ENCODE data around the gene NMT1.
"Not testable (repeated sequence)": the region's sequence is repeated elsewhere in the genome, so short reads cannot be mapped to it uniquely, and the experiment has no call there.

Gene NMT1

DNA sequence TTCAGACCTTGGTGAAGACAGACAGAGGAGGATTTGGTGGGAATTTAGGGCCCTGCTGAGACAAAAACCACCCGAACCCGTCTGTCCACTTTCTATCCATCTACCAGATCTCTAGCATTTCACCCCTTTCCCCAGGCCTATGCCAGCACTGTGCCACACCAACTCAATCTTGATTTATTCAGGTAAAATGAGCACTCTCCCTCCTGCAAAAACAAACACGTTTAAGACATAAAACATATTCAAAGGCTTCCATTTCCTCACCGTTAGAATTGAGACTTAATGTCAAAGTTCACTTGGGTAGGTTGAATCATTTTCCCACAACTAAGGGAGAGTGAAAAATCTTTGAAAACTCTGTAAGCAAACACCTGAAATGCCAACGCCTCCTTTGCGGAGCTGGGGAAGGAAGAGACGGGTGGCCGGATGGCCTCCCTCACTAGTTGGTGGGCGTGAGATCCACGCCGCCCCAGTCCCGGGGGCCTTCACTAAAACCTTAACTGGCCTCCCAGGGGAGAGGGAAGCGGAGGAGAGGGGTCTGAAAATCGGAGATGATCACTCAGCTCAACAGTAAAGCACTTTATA is 10.5 kb upstream of the NMT1 start:
- Histone ChIP-seq H3K9ac (ENCODE audit: insufficient read length, low read depth) (peak overlapping the region; percentile 85), H3K9me3 (ENCODE audit: insufficient read depth, low read length) (no peaks in the 10 kb centered on the region), H3K4me3 (ENCODE audit: insufficient read length, low read depth) (peak overlapping the region; percentile 63), H3K4me1 (ENCODE audit: insufficient read depth, insufficient read length) (no peaks in the 10 kb centered on the region), H3K36me3 (ENCODE audit: insufficient read depth, insufficient read length, low read length) (peaks cover 8% of the 10 kb centered on the region), H3K27me3 (ENCODE audit: insufficient read depth, insufficient read length) (no peaks in the 10 kb centered on the region)
- TF ChIP-seq YY1 (IDR thresholded peaks at IDR 0.05; ENCODE audit: insufficient read depth, insufficient read length) (no peak), ZNF274 (IDR thresholded peaks at IDR 0.05; ENCODE audit: low read depth, low read length) (no peak), SUZ12 (IDR thresholded peaks at IDR 0.05; ENCODE audit: extremely low read depth, insufficient read depth, insufficient read length) (no peak)
- no peak for DNase-seq (ENCODE audit: low read depth, low spot score)

DNA sequence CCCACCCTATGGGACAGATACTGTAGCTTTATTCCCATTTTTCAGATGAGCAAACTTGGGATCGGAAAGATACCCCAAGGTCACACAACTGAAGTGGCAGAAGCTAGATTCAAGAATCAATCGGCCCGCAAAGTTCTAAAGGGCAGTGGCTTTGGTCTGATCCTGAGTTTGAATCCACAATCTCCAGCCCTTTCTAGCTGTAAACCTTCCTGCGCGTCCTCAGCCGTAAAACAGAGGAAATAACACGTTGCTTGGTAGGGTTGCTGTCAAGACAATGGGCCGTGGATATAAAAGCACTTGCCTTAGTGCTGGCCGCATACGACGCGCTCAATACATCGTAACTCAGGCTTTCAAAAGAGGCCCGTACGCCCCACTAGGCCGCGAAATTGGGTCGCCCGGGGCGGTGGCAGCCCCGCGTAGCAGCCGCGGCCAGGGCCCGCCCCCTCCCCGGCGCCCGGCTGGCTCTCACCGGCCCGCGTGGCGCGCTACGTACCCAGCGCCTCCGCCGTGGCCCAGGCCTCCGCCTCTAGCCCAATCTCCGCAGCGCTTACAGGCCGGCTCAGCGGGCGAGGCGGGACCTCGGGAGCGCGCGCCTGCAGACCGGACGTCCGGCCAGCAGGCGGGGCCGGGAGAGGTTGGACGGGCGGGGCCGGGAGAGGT is 9.9 kb upstream of the NMT1 start, which contains the start of gene DCAKD:
TSS of gene DCAKD (minus strand) at position 573 of the 660 bp plus-strand sequence. CDS start 16,747 bp downstream, outside the sequence.
- Histone ChIP-seq H3K27me3 (ENCODE audit: insufficient read depth, insufficient read length) (no peaks in the 10 kb centered on the region), H3K9ac (ENCODE audit: insufficient read length, low read depth) (peak within 1 kb of the TSS; percentile 85), H3K4me1 (ENCODE audit: insufficient read depth, insufficient read length) (no peaks in the 10 kb centered on the region), H3K4me3 (ENCODE audit: insufficient read length, low read depth) (peak within 1 kb of the TSS; percentile 63), H3K9me3 (ENCODE audit: insufficient read depth, low read length) (no peaks in the 10 kb centered on the region), H3K36me3 (ENCODE audit: insufficient read depth, insufficient read length, low read length) (peaks cover 8% of the 10 kb centered on the region)
- DNase-seq (ENCODE audit: low read depth, low spot score), result peak; percentile 89
- TF ChIP-seq ZNF274 (IDR thresholded peaks at IDR 0.05; ENCODE audit: low read depth, low read length) (no peak), YY1 (IDR thresholded peaks at IDR 0.05; ENCODE audit: insufficient read depth, insufficient read length) (no peak), SUZ12 (IDR thresholded peaks at IDR 0.05; ENCODE audit: extremely low read depth, insufficient read depth, insufficient read length) (no peak)

DNA sequence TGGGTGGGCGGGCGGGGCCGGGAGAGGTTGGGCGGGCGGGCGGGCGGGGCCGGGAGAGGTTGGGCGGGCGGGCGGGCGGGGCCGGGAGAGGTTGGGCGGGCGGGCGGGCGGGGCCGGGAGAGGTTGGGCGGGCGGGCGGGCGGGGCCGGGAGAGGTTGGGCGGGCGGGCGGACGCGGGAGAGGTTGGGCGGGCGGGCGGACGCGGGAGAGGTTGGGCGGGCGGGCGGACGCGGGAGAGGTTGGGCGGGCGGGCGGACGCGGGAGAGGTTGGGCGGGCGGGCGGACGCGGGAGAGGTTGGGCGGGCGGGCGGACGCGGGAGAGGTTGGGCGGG is 9.4 kb upstream of the NMT1 start:
- not testable (repeated sequence) for H3K27me3 ChIP-seq (ENCODE audit: insufficient read depth, insufficient read length); H3K9me3 ChIP-seq (ENCODE audit: insufficient read depth, low read length); H3K36me3 ChIP-seq (ENCODE audit: insufficient read depth, insufficient read length, low read length); H3K9ac ChIP-seq (ENCODE audit: insufficient read length, low read depth); DNase-seq (ENCODE audit: low read depth, low spot score); H3K4me1 ChIP-seq (ENCODE audit: insufficient read depth, insufficient read length); H3K4me3 ChIP-seq (ENCODE audit: insufficient read length, low read depth)

DNA sequence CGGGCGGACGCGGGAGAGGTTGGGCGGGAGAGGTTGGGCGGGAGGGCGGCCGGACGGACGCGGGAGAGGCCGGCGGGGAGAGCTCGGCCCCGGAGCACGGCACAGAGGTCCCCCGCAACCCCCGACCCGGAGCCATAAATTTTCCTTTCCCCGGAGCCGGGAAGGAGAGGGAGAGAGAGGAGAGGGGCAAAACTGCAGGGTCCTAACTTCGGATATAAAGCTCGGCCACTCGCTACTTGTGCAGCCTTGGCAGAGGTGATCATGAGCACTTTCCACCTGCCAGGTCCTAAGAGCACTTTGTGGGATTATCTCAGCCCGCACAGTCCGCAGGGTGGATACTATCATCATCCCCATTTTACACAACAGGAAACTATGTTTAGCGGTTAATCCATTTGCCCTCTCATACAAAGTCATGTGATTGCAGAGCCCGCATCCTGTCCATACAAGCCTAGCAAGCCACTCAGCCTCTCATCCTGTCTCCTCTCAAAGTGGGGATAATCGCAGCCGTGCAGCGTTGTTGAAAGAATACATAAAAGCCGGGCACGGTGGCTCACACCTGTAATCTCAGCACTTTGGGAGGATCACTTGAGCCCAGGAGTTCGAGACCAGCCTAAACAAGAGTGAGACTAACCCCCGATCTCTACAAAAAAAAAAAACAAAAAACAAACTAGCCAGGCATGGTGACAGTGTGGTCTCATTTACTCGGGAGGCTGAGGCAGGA is 8.9 kb upstream of the NMT1 start:
- H3K9me3 ChIP-seq (ENCODE audit: insufficient read depth, low read length), result no peaks in the 10 kb centered on the region
- H3K4me3 ChIP-seq (ENCODE audit: insufficient read length, low read depth), result peak overlapping the region; percentile 22
- no peak for DNase-seq (ENCODE audit: low read depth, low spot score)
- TF ChIP-seq YY1 (IDR thresholded peaks at IDR 0.05; ENCODE audit: insufficient read depth, insufficient read length), result no peak
- TF ChIP-seq SUZ12 (IDR thresholded peaks at IDR 0.05; ENCODE audit: extremely low read depth, insufficient read depth, insufficient read length), result no peak
- no peaks in the 10 kb centered on the region for H3K4me1 ChIP-seq (ENCODE audit: insufficient read depth, insufficient read length)
- peak overlapping the region; percentile 64 for H3K9ac ChIP-seq (ENCODE audit: insufficient read length, low read depth)
- H3K36me3 ChIP-seq (ENCODE audit: insufficient read depth, insufficient read length, low read length), result peaks cover 8% of the 10 kb centered on the region
- no peaks in the 10 kb centered on the region for H3K27me3 ChIP-seq (ENCODE audit: insufficient read depth, insufficient read length)

GRCh38 chr17:45060382-45060796 is 728 bp upstream of the NMT1 start:
- Histone ChIP-seq H3K4me1 (ENCODE audit: insufficient read depth, insufficient read length) (peaks cover 3% of the 10 kb centered on the region), H3K36me3 (ENCODE audit: insufficient read depth, insufficient read length, low read length) (peaks cover 24% of the 10 kb centered on the region), H3K27me3 (ENCODE audit: insufficient read depth, insufficient read length) (no peaks in the 10 kb centered on the region), H3K4me3 (ENCODE audit: insufficient read length, low read depth) (peak overlapping the region; percentile 88), H3K9me3 (ENCODE audit: insufficient read depth, low read length) (no peaks in the 10 kb centered on the region), H3K9ac (ENCODE audit: insufficient read length, low read depth) (peak overlapping the region; percentile 93)
- no peak for TF ChIP-seq ZNF274 (IDR thresholded peaks at IDR 0.05; ENCODE audit: low read depth, low read length)
- no peak for TF ChIP-seq YY1 (IDR thresholded peaks at IDR 0.05; ENCODE audit: insufficient read depth, insufficient read length)
- TF ChIP-seq SUZ12 (IDR thresholded peaks at IDR 0.05; ENCODE audit: extremely low read depth, insufficient read depth, insufficient read length), result no peak
- DNase-seq (ENCODE audit: low read depth, low spot score), result no peak

DNA sequence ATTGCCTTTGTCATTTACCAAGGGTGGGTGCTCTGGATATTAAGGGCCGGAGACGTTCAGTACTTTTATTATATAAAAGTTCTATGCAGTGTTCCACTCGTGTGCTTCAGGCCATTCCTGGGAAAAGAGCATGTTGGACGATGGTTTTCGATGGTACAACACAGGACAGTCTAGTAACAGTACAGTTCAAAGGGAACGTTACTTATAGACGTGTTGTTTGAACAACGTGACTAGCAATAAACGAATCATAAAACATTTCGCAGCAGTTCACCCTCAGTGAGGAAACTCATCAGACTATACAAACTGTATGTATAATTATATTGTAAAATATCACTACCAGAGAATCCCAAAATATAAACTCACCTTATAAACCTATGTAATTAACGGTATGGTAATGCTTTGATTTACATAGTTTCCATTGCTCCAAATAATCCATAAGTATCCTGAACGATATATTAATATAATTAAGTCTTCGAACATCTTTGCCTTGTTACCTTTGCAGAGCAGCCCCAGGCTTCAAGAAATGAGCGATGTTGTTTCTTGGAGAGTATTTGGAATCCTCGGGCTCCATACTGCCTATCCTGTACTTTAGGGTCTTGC is 589 bp downstream of the NMT1 start:
- H3K36me3 ChIP-seq (ENCODE audit: insufficient read depth, insufficient read length, low read length), result peaks cover 24% of the 10 kb centered on the region
- no peak for TF ChIP-seq ZNF274 (IDR thresholded peaks at IDR 0.05; ENCODE audit: low read depth, low read length)
- DNase-seq (ENCODE audit: low read depth, low spot score), result no peak
- H3K9me3 ChIP-seq (ENCODE audit: insufficient read depth, low read length), result no peaks in the 10 kb centered on the region
- H3K9ac ChIP-seq (ENCODE audit: insufficient read length, low read depth), result peak overlapping the region; percentile 98
- H3K4me3 ChIP-seq (ENCODE audit: insufficient read length, low read depth), result peak overlapping the region; percentile 95
- no peaks in the 10 kb centered on the region for H3K27me3 ChIP-seq (ENCODE audit: insufficient read depth, insufficient read length)
- H3K4me1 ChIP-seq (ENCODE audit: insufficient read depth, insufficient read length), result peaks cover 3% of the 10 kb centered on the region

DNA sequence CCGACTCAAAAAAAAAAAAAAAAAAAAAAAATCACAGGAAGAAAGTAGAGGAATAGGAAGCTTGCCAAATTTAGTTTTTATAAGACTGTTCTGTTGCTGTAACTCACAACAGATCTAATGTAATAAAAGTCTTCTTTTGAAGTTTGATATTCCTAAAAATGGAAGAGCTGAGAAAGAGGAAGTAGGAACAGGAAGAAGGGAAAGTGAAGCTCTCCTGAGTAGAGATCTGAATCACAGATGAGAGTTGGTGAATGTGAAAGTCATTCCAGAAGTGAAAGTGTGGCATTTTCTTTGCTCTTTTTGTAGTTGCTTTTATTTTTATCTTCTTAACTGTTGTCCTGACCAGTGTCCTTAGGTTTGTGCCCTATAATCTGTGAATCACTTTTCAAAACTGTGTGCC is 2.1 kb downstream of the NMT1 start:
- DNase-seq (ENCODE audit: low read depth, low spot score), result no peak
- Histone ChIP-seq H3K9me3 (ENCODE audit: insufficient read depth, low read length) (no peaks in the 10 kb centered on the region), H3K4me3 (ENCODE audit: insufficient read length, low read depth) (no peak overlapping the region), H3K9ac (ENCODE audit: insufficient read length, low read depth) (no peak overlapping the region), H3K4me1 (ENCODE audit: insufficient read depth, insufficient read length) (peaks cover 3% of the 10 kb centered on the region), H3K27me3 (ENCODE audit: insufficient read depth, insufficient read length) (no peaks in the 10 kb centered on the region), H3K36me3 (ENCODE audit: insufficient read depth, insufficient read length, low read length) (peaks cover 39% of the 10 kb centered on the region)
- TF ChIP-seq SUZ12 (IDR thresholded peaks at IDR 0.05; ENCODE audit: extremely low read depth, insufficient read depth, insufficient read length), result no peak
- TF ChIP-seq ZNF274 (IDR thresholded peaks at IDR 0.05; ENCODE audit: low read depth, low read length), result no peak
- TF ChIP-seq YY1 (IDR thresholded peaks at IDR 0.05; ENCODE audit: insufficient read depth, insufficient read length), result no peak

Data from NT2/D1 (cell line).